Measurements from ENCODE around the gene KRTAP6-1. TPM values are rescaled to one million over a fixed set of nuclear protein-coding genes. Genes with fewer than 3 reads are reported as not detected.

Gene KRTAP6-1
- total RNA-seq, 2 experiments from 2014 or later: not detected

DNA sequence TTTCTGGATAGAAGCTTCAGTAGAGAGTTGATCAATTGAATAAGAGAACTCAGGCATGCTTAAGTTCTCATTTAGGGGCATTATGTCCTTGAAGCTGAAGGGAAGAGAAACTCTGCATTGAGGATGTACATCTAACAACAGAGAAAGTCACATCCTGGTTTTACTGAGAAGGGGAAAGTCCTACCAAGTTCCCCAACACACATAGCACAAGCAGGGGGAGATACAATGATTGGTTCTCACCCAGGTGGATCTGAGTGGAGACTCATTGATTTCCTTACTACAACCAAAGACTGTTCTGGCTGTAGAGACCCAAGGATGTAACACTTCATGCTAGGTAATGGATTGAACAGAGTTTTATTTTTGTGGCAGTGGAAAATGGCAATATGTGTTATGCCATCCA lies 1.5 kb upstream of the KRTAP6-1 start:
- POLR2A ChIA-PET: no interaction called here
- DNase-seq: no peak
- Mint-ChIP-seq H3K4me3 (no peak overlapping the region), H3K27me3 (peaks cover 2% of the 10 kb centered on the region), H3K27ac (no peak overlapping the region), H3K4me1 (no peaks in the 10 kb centered on the region), H3K36me3 (ENCODE audit: low read depth) (no peaks in the 10 kb centered on the region), H3K9me3 (peaks cover 7% of the 10 kb centered on the region)
- CTCF ChIA-PET: no interaction called here

DNA sequence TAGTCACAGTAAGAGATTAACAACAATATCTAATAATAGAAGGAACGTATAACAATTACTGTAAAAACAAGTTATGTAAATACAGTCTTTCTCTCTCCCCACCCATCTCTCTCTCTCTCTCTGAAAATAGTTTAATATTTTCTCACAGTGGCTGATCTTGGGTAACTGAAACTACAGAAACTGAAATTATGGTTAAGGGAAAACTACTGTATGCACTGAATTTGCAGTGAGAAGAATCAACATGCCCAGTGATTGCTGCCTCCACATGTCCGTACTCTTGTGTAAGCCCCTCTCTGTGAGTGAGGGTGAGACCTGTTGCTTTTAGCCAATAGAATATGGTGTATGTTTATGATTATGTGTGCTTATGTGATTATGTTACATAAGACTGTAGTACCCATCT lies 1.6 kb downstream of the KRTAP6-1 start:
- Mint-ChIP-seq H3K4me1 (no peaks in the 10 kb centered on the region), H3K9me3 (peaks cover 9% of the 10 kb centered on the region), H3K27ac (no peak overlapping the region), H3K4me3 (no peak overlapping the region), H3K27me3 (no peaks in the 10 kb centered on the region), H3K36me3 (ENCODE audit: low read depth) (no peaks in the 10 kb centered on the region)
- no peak for DNase-seq
- ChIA-PET CTCF (interaction anchor here (0.6 kb wide), 1 partner anchor 66 kb away, joined by 3 read pairs; no protein-coding TSS in a partner anchor), POLR2A (no interaction called here)

DNA sequence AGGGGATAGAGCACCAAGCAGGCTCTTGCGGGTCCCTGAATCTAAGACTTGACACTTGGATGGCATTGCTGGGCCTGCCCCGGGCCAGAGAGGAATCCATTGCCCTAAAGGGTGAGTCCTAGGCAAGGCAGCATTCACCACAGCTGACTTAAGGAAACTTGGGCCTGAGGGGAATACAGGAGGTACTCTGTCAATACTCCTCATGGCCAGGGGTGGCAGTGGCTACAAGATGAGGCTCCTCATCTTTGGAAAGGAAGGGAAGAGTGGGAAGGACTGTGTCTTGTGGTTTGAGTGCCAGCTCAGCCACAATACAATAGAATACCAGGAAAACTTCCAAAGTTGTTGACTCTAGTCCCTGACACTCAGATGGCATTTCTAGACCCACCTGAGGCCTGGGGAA lies 7.8 kb downstream of the KRTAP6-1 start:
- ChIA-PET POLR2A (no interaction called here), CTCF (no interaction called here)
- no peaks in the 10 kb centered on the region for H3K4me1 Mint-ChIP-seq
- DNase-seq: no peak
- no peak overlapping the region for H3K4me3 Mint-ChIP-seq
- no peaks in the 10 kb centered on the region for H3K36me3 Mint-ChIP-seq (ENCODE audit: low read depth)
- H3K27ac Mint-ChIP-seq: no peak overlapping the region
- H3K9me3 Mint-ChIP-seq: peaks cover 3% of the 10 kb centered on the region
- no peaks in the 10 kb centered on the region for H3K27me3 Mint-ChIP-seq

DNA sequence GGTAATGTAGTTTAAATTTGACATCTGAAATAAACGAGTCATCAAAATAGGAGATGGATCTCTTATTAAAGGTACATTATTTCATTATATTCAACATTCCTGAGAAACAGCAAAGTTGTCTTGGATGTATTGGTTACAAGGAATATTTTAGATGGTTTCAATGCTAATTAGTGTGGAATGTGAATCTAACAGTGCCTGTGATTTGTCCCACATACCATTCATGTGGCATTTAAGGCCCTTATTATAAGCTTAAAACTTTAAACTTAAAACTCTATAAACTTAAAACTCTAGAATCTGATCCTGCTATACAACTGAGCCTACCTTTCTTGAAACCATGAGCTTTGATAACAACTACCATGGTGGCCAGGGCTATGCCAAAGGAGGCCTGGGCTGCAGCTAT lies 12.9 kb downstream of the KRTAP6-1 start, which contains the start of gene KRTAP22-1:
Gene KRTAP22-1, plus strand, starts transcription at position 301 of the 400 bp plus-strand sequence.
- no peaks in the 10 kb centered on the region for H3K9me3 Mint-ChIP-seq
- POLR2A ChIA-PET: no interaction called here
- no peaks in the 10 kb centered on the region for H3K4me1 Mint-ChIP-seq
- no peak within 1 kb of the TSS for H3K4me3 Mint-ChIP-seq
- CTCF ChIA-PET: no interaction called here
- no peaks in the 10 kb centered on the region for H3K27me3 Mint-ChIP-seq
- DNase-seq: no peak
- H3K27ac Mint-ChIP-seq: no peak within 1 kb of the TSS
- no peaks in the 10 kb centered on the region for H3K36me3 Mint-ChIP-seq (ENCODE audit: low read depth)

DNA sequence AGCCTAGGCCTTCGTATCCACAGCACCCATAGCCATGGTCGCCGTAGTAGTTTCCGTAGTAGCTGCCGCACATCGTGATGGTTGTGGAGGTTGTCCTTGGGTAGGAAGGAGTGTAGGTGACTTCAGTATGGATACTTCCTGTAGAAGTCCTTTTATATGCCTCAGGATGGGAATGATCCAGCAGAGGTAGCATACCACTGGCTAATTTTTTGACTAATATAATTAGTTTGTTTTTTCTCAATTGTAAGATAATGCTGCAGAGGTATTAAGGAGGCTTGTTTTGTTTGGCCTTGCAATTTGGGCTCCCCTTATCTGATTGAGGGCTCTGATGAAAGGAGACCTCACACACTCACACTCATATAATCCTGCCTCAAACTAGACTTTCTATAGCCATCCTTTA lies 14.9 kb downstream of the KRTAP6-1 start, which contains the start of gene KRTAP6-2:
Gene KRTAP6-2, minus strand, starts transcription at position 101 of the 400 bp plus-strand sequence. Its CDS starts 28 bp downstream, at position 73.
- H3K4me3 Mint-ChIP-seq: no peak within 1 kb of the TSS
- no peaks in the 10 kb centered on the region for H3K36me3 Mint-ChIP-seq (ENCODE audit: low read depth)
- no peak within 1 kb of the TSS for H3K27ac Mint-ChIP-seq
- DNase-seq: no peak
- H3K9me3 Mint-ChIP-seq: no peaks in the 10 kb centered on the region
- H3K27me3 Mint-ChIP-seq: no peaks in the 10 kb centered on the region
- CTCF ChIA-PET: no interaction called here
- no peaks in the 10 kb centered on the region for H3K4me1 Mint-ChIP-seq
- POLR2A ChIA-PET: no interaction called here

DNA sequence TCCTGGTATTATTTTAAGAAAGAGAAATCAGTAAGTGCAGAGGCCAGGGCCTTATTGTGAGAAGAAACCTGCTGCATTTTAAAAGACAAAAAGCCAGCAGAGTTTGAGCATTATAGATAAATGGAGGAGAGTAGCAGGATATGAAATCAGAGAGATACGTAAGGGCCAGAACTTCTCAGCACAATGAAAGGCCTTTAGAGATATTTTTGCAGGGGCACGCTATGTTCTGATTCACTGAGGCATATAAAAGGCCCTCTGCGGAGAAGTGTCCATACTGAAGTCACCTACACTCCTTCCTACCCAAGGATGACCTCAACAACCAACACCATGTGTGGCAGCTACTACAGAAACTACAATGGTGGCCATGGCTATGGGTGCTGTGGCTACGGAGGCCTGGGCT lies 21.6 kb downstream of the KRTAP6-1 start, which contains the start of gene KRTAP6-3:
Gene KRTAP6-3, plus strand, starts transcription at position 301 of the 400 bp plus-strand sequence. Its CDS starts 6 bp downstream, at position 307.
- Mint-ChIP-seq H3K4me3 (no peak within 1 kb of the TSS), H3K36me3 (ENCODE audit: low read depth) (no peaks in the 10 kb centered on the region), H3K27me3 (no peaks in the 10 kb centered on the region), H3K9me3 (no peaks in the 10 kb centered on the region), H3K4me1 (no peaks in the 10 kb centered on the region), H3K27ac (no peak within 1 kb of the TSS)
- CTCF ChIA-PET: no interaction called here
- POLR2A ChIA-PET: no interaction called here
- no peak for DNase-seq

DNA sequence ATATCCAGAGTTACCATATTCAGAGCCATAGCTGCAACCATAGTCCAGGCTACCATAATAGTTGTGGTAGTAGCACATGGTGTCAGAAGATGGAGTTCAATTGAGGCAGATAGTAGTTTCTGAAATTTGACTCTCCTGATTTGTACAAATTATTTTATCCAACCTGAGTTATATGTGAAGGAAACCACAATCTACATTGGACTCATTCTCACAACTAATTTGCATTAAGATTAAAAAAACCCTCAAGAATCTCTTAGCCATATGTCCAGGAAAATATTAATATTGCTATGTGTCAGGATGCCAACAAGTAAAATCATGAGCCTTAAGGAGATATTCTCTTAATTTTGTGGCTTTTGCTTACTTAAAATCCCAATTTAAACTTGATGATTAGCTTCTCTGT lies 23.4 kb downstream of the KRTAP6-1 start, which contains the start of gene KRTAP22-2:
Gene KRTAP22-2, minus strand, starts transcription at position 101 of the 400 bp plus-strand sequence.
- Mint-ChIP-seq H3K27ac (no peak within 1 kb of the TSS), H3K4me1 (no peaks in the 10 kb centered on the region), H3K4me3 (no peak within 1 kb of the TSS), H3K9me3 (no peaks in the 10 kb centered on the region), H3K27me3 (no peaks in the 10 kb centered on the region), H3K36me3 (ENCODE audit: low read depth) (no peaks in the 10 kb centered on the region)
- ChIA-PET CTCF (no interaction called here), POLR2A (interaction anchor here (0.7 kb wide), 1 partner anchor 58 kb away, joined by 3 read pairs; no protein-coding TSS in a partner anchor)
- no peak for DNase-seq

DNA sequence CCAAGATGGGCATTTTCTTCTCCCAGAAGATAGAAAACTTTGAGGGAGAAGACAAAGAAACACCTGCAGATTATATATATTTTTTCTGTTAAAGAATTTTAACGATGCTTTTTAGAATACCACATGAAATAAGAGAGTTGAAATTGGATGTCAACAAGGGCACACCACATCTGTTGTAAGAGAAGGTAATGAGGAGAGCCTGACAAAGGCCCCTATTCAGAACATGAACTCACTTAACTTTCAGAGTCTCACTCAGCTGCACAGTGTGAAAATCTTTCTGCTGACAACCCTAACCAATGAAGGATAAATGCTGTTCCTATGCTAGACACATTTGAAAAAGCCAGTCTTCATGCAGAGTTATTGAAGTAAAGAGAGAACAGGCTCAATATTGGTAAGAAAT lies 30.9 kb downstream of the KRTAP6-1 start:
- H3K4me1 Mint-ChIP-seq: no peaks in the 10 kb centered on the region
- H3K36me3 Mint-ChIP-seq (ENCODE audit: low read depth): no peaks in the 10 kb centered on the region
- ChIA-PET POLR2A (no interaction called here), CTCF (no interaction called here)
- DNase-seq: no peak
- H3K27ac Mint-ChIP-seq: no peak overlapping the region
- H3K4me3 Mint-ChIP-seq: no peak overlapping the region
- H3K27me3 Mint-ChIP-seq: peaks cover 2% of the 10 kb centered on the region
- no peaks in the 10 kb centered on the region for H3K9me3 Mint-ChIP-seq

DNA sequence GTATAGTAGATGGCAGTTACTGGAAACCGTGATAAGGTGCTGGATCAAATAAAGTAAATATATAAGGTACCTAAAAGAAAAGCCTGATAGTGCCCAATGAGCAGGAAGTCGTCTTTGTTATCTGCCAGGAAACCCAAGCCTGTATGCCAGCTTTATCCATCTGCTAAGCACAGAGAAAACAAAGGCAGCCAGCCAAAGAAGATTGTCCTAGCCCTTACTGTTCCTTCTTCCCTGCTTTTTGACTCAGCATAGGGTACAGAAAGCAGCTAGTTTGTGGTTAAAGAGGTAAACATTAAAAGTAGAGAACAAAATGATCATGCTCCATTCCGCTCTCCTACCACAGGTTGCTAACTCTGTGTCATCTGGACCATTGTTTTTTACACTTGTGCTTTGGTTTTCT lies 33.6 kb downstream of the KRTAP6-1 start:
- Mint-ChIP-seq H3K36me3 (ENCODE audit: low read depth) (no peaks in the 10 kb centered on the region), H3K27me3 (peaks cover 2% of the 10 kb centered on the region), H3K4me1 (no peaks in the 10 kb centered on the region), H3K27ac (no peak overlapping the region), H3K9me3 (no peaks in the 10 kb centered on the region), H3K4me3 (no peak overlapping the region)
- ChIA-PET CTCF (no interaction called here), POLR2A (no interaction called here)
- DNase-seq: no peak

DNA sequence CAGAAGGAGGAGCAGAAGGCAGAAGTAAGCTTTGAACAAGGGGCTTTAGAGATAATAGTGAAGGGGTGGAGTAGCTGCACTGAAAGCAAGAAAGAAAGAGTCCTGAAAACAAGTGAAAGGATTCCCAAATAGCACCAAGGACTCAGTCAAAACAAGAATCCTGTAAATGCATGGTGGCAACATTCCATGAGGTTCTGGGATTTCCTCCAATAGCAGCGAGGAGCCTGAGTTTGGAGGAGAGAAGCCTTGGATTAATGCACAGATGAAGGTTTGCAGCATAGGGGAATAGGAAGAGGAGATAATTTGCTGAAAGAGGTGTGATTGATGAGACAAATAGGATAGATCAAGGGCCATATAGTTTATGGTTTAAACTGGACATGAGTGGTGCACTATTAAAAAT lies 34.4 kb downstream of the KRTAP6-1 start:
- H3K4me3 Mint-ChIP-seq: no peak overlapping the region
- no peak for DNase-seq
- POLR2A ChIA-PET: no interaction called here
- peaks cover 2% of the 10 kb centered on the region for H3K27me3 Mint-ChIP-seq
- CTCF ChIA-PET: no interaction called here
- H3K4me1 Mint-ChIP-seq: no peaks in the 10 kb centered on the region
- H3K9me3 Mint-ChIP-seq: no peaks in the 10 kb centered on the region
- H3K36me3 Mint-ChIP-seq (ENCODE audit: low read depth): no peaks in the 10 kb centered on the region
- no peak overlapping the region for H3K27ac Mint-ChIP-seq

DNA sequence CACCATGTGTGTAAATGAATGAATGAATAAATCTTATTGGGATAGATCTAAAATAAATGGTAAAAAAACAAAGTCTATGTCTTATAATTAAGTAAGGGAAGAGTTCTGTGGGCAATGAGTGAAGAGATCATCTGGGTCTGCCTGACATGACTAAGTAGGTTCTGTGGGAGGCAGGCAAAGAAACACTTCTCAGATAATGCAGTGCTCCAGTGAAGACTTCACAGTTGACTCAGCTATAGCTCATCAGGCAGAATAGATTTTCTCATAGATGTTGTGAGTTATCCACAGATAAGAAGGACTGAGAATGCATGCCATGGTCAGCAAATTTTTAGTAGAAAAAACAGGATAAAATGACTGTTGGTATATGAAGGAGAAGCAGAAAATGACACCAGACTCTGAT lies 36.0 kb downstream of the KRTAP6-1 start:
- H3K27me3 Mint-ChIP-seq: peaks cover 2% of the 10 kb centered on the region
- H3K4me1 Mint-ChIP-seq: no peaks in the 10 kb centered on the region
- H3K4me3 Mint-ChIP-seq: no peak overlapping the region
- DNase-seq: no peak
- H3K27ac Mint-ChIP-seq: no peak overlapping the region
- CTCF ChIA-PET: no interaction called here
- POLR2A ChIA-PET: no interaction called here
- no peaks in the 10 kb centered on the region for H3K36me3 Mint-ChIP-seq (ENCODE audit: low read depth)
- no peaks in the 10 kb centered on the region for H3K9me3 Mint-ChIP-seq

DNA sequence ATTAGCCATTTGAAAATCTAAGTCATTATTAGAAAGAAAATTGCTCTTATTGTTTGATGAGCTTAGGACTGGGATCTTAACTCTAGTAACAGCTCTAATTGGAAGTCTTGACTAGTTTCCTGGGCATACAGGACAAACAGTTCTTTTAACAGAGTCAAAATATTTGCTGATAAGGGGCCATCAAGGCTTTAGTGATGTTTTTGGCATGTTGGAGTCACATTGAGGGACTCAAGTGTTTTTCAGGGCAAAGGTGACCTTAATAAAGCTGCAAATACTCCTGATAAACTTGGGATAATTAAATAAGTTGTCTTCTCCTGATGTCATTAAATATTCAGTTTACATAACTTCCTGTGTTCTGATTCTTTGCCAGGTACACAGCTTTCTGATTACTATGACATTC lies 46.1 kb downstream of the KRTAP6-1 start:
- ChIA-PET POLR2A (no interaction called here), CTCF (no interaction called here)
- Mint-ChIP-seq H3K4me1 (no peaks in the 10 kb centered on the region), H3K27me3 (no peaks in the 10 kb centered on the region), H3K36me3 (ENCODE audit: low read depth) (no peaks in the 10 kb centered on the region), H3K27ac (no peak overlapping the region), H3K9me3 (no peaks in the 10 kb centered on the region), H3K4me3 (no peak overlapping the region)
- DNase-seq: no peak

DNA sequence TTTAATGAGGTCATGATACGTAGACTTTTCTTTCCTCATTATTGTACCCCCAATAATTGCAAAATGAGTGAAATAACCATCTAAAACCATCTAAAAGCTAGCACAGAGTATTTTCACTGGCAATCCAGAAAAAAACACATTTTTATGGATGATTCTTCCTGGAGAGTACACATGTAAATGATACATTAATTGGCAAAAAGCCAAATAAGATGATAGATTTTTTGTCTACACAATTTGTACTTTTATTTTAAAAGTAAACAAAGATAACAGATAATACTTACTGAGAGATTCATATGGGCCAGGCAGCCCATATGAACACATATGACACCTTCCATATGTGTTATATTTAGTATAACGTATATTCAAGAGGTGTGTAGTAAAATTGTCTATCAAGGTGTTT lies 50.1 kb downstream of the KRTAP6-1 start:
- CTCF ChIA-PET: no interaction called here
- Mint-ChIP-seq H3K36me3 (ENCODE audit: low read depth) (no peaks in the 10 kb centered on the region), H3K27ac (no peak overlapping the region), H3K27me3 (no peaks in the 10 kb centered on the region), H3K4me1 (no peaks in the 10 kb centered on the region), H3K9me3 (no peaks in the 10 kb centered on the region), H3K4me3 (no peak overlapping the region)
- POLR2A ChIA-PET: no interaction called here
- DNase-seq: no peak

Data from activated CD4-positive, alpha-beta T cell treated with anti-CD3 and anti-CD28 coated beads, Interleukin-2, amount 10 ng/mL, durations not matched to agents 7 days and 5 days (primary cell).